Esophagus muscularis mucosa (tissue), 4 donors: Measurements from ENCODE around the gene BBS9.

Experiments used
- CTCF ChIP-seq, 3 experiments: fragments of 200-600 bp in 2 of 3; fragments of 450-650 bp in 1 of 3; sonication (generic) in 2 of 3; IDR thresholded peaks; one replicate each; pipeline ENCODE4 v1.5.1; 2017 to 2019; ENCODE audit warnings: antibody characterized with exemption in 3 of 3, mild to moderate bottlenecking in 2 of 3, moderate library complexity in 1 of 3
- EP300 ChIP-seq: sonication (generic); formaldehyde crosslinking; IDR thresholded peaks from one replicate; pipeline ENCODE4 v1.6.1; 2017; ENCODE audit warnings: antibody characterized with exemption
- POLR2A ChIP-seq: fragments of 450-650 bp; IDR thresholded peaks from one replicate; pipeline ENCODE4 v1.6.1; 2017; ENCODE audit warnings: antibody characterized with exemption, moderate library complexity, mild to moderate bottlenecking, low read depth
- POLR2AphosphoS5 ChIP-seq, 2 donors: sonication (generic); formaldehyde crosslinking; IDR thresholded peaks; one replicate each; pipeline ENCODE4 v1.6.1; 2017; ENCODE audit warnings: antibody characterized with exemption in 2 of 2

- TF ChIP-seq POLR2AphosphoS5 (IDR thresholded peaks at IDR 0.05): no peak
- TF ChIP-seq EP300: no peak
- TF ChIP-seq CTCF (IDR thresholded peaks at IDR 0.05): no peak
- TF ChIP-seq POLR2A: no peak
Observed at GRCh38 chr7:33111614-33112013, 17.8 kb upstream of the BBS9 start.
